ENCODE measurements around the gene TDRD9.

DNA sequence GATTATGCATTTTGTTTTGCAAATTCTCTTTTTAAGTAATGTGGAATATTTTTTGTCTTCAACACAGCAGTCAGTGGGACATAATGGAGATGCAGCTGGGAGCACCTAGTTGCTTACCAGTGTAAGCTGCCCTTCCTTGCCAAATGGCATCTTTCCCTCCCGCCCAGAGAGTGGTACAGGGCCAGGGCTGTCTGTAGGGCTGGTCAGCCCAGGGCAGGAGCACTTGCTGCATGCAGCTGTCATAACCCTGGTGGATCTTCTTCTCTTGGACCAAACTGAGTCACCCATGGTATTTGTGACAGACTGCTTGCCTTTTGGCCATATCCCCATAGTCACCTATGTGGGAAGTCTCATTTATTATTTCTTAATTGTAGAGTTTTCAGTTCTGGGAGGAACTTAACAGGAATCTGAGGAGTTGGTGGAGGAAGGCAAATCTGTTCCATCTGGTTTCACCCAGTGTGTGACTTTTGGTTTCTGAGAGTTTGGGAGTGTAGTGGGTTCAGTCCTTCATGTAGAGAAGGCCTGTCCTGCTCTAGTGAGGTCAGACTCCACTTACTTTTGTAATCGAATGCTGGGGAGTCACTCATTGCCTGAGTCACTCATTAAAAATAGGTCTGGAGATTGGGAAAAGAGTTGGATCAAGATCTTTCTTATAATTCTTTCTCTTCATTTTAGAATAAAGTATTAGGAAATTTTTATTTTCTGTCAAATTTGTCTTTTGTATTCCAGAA, 95.2 kb downstream of the TDRD9 start:
- TF ChIP-seq, protein P1, sequence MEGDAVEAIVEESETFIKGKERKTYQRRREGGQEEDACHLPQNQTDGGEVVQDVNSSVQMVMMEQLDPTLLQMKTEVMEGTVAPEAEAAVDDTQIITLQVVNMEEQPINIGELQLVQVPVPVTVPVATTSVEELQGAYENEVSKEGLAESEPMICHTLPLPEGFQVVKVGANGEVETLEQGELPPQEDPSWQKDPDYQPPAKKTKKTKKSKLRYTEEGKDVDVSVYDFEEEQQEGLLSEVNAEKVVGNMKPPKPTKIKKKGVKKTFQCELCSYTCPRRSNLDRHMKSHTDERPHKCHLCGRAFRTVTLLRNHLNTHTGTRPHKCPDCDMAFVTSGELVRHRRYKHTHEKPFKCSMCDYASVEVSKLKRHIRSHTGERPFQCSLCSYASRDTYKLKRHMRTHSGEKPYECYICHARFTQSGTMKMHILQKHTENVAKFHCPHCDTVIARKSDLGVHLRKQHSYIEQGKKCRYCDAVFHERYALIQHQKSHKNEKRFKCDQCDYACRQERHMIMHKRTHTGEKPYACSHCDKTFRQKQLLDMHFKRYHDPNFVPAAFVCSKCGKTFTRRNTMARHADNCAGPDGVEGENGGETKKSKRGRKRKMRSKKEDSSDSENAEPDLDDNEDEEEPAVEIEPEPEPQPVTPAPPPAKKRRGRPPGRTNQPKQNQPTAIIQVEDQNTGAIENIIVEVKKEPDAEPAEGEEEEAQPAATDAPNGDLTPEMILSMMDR (conservative IDR thresholded peaks at IDR 0.05; ENCODE audit: low read depth, low read length) = no peak
- TF ChIP-seq MAZ (IDR thresholded peaks at IDR 0.05; ENCODE audit: borderline replicate concordance, low read depth, low read length) (no peak), NFE2L2 (IDR thresholded peaks at IDR 0.05; ENCODE audit: low read depth, low read length) (no peak), CEBPB (IDR thresholded peaks at IDR 0.05; ENCODE audit: low read depth, low read length) (no peak), POLR2A (IDR thresholded peaks at IDR 0.05; ENCODE audit: low read depth, low read length) (no peak), RCOR1 (IDR thresholded peaks at IDR 0.05; ENCODE audit: insufficient replicate concordance, low read length) (no peak), MAFK (IDR thresholded peaks at IDR 0.05; ENCODE audit: low read depth, low read length) (no peak), MXI1 (IDR thresholded peaks at IDR 0.05; ENCODE audit: borderline replicate concordance, low read depth, low read length) (no peak), CHD1 (IDR thresholded peaks at IDR 0.05; ENCODE audit: low read depth, low read length) (no peak), FOS (IDR thresholded peaks at IDR 0.05; ENCODE audit: low read depth, low read length) (no peak), RFX5 (IDR thresholded peaks at IDR 0.05; ENCODE audit: low read depth, low read length) (no peak)
- TF ChIP-seq, protein P2, sequence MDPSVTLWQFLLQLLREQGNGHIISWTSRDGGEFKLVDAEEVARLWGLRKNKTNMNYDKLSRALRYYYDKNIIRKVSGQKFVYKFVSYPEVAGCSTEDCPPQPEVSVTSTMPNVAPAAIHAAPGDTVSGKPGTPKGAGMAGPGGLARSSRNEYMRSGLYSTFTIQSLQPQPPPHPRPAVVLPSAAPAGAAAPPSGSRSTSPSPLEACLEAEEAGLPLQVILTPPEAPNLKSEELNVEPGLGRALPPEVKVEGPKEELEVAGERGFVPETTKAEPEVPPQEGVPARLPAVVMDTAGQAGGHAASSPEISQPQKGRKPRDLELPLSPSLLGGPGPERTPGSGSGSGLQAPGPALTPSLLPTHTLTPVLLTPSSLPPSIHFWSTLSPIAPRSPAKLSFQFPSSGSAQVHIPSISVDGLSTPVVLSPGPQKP (IDR thresholded peaks at IDR 0.05; ENCODE audit: borderline replicate concordance, low read depth, low read length) = no peak
- TF ChIP-seq, protein P3, sequence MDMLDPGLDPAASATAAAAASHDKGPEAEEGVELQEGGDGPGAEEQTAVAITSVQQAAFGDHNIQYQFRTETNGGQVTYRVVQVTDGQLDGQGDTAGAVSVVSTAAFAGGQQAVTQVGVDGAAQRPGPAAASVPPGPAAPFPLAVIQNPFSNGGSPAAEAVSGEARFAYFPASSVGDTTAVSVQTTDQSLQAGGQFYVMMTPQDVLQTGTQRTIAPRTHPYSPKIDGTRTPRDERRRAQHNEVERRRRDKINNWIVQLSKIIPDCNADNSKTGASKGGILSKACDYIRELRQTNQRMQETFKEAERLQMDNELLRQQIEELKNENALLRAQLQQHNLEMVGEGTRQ (IDR thresholded peaks at IDR 0.05; ENCODE audit: low read depth, low read length) = no peak

Data from IMR-90 (cell line).